ENCODE results near the gene DALRD3.

DALRD3 gene

GRCh38 chr3:49004352-49005302, 13.8 kb downstream of the DALRD3 start:
- DNase-seq: no peak

- no peak for DNase-seq
Observed at GRCh38 chr3:49001155-49001554, 17.2 kb downstream of the DALRD3 start.

- DNase-seq: no peak
Observed at GRCh38 chr3:48999085-48999858, 19.1 kb downstream of the DALRD3 start.

GRCh38 chr3:48997714-48998637, 20.4 kb downstream of the DALRD3 start:
- no peak for DNase-seq

- no peak for DNase-seq
Observed at GRCh38 chr3:48997102-48997635, 21.2 kb downstream of the DALRD3 start.

DNA sequence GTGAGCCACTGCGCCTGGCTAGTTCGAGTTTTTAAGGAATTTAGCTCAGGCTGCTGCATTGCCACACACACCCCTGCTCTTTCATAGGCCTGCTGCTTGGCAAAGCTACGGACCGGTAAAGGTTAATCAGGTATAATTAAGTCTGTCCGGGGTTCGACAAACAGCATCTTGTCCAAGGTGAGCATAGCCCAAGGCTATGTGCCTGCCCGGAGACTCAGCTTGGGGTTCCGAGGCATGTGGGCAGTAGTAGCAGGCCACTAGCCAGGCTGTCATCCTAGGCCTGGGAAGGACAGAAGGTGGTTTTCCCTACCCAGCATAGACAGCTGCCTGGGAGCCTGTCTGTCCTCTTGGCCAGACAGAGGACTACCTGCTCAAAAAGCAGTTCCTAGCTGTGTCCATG, 21.7 kb downstream of the DALRD3 start:
- DNase-seq: no peak

- DNase-seq: no peak
Observed at GRCh38 chr3:48993834-48994233, 24.5 kb downstream of the DALRD3 start.

DNA sequence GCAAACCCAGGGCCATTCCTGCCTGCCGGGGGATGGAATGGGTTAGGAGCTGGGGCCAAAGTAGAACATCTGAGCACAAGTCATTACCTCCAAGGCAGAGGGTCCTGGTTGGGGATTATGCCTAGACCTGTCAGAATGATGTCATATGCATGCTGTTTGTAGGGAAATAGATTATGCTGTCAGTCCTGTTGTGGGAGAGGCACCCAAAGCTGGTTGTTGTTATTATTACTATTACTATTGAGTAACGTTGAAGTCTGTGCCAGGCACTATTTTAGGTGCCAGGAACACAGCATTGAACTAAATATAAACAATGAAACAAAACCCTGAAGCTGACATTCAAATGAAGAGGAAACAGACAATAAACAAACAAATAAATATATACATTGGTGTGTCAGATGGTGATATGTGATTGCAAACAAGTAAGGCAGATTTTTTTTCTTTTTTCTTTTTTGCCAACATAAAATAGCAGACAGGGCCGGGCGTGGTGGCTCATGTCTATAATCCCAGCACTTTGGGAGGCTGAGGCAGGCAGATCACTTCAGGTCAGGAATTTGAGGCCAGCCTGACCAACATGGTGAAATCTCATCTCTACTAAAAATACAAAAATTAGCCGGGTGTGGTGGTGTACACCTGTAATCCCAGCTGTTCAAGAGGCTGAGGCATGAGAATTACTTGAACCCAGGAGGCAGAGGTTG, 26.4 kb downstream of the DALRD3 start:
- DNase-seq: no peak

DNA sequence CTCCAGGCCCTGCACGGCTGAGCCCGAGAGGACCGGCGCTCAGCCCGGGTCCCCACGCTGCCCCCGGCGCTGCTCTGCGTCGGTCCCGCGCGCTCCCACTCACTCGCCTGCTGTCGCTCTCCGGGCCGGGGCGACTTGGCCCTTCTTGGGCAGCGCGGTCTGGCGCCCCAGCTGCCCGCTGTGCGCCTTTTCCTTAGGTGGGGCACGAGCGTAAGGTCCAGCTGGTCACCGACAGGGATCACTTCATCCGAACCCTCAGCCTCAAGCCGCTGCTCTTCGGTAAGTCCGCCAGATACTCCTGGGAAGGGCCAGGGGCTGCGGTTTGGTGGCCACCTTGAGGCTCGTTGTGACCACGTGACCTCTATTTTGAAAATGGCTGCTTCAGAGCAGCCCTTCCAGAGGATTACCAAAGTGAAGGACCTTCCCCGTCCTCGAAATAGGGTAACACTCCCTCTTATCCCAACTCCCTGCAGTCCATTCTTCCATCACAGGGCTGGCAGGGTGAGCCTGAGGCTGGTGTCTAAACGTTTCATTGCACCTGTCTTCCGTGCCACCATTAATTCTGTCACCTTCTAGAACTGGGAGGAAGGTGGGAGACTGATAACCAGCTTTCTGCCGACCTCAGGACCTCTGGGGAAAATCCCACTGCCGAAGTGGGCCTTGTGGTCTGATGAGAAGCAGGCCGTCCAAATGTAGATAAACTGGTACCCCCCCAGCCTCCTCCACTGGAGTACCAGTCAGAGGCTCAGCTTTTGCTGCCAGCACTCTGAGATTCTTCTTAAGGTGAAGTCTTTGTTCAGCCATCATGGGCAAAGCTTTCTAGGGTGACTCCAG, 27.5 kb downstream of the DALRD3 start:
- DNase-seq: no peak

DNA sequence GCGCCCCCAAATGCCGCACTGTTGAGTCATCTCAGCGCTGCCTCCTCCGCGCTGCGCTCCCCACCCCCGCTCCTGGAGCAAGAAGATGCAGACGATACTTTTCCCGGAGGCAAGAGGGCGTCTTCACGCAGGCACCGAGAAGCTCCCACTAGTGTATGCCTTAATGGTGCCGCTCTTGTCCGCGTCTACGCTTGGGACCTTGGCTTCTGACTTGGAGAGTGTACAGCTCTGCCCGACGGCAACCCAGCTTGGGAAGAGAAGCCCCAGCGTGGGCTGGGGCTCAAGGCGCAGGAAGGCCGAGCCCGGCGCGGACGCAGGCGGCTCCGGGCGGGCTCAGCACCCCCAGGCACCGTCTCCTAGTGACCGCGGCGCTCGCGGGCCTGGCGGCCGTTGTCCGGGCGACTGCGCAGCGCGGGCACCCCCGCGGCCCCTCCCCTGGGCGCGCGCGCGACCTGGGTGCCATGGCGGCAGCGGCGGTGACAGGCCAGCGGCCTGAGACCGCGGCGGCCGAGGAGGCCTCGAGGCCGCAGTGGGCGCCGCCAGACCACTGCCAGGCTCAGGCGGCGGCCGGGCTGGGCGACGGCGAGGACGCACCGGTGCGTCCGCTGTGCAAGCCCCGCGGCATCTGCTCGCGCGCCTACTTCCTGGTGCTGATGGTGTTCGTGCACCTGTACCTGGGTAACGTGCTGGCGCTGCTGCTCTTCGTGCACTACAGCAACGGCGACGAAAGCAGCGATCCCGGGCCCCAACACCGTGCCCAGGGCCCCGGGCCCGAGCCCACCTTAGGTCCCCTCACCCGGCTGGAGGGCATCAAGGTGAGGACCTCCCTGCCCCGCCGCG, 28.4 kb downstream of the DALRD3 start, which contains the start of gene P4HTM:
TSS of gene P4HTM (plus strand) at position 446 of the 840 bp plus-strand sequence. CDS start at position 462, 16 bp downstream.
- DNase-seq: peak; percentile 58

- no peak for DNase-seq
Observed at GRCh38 chr3:48989126-48989795, 29.1 kb downstream of the DALRD3 start.

GRCh38 chr3:48985831-48986376, 32.5 kb downstream of the DALRD3 start:
- no peak for DNase-seq

DNA sequence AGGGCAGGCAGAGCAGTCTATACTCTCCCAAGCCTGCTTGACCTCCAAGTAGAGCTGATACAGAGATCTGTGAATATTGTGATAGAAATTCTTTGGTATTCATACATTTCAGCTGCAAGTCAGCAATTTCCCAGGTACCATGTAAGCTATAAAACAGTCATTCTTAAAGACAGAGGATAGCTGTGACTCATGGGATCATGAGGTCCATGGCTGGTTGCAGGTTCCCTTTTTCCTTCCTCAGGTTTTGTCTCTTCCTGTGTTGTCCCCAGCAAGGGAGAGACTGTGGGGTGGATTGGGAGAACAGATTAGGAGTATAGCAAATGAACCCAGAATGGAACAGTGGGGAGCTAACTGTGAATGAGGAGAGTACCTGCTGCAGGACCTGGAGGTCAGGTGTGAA, 33.7 kb downstream of the DALRD3 start:
- DNase-seq: no peak

DNA sequence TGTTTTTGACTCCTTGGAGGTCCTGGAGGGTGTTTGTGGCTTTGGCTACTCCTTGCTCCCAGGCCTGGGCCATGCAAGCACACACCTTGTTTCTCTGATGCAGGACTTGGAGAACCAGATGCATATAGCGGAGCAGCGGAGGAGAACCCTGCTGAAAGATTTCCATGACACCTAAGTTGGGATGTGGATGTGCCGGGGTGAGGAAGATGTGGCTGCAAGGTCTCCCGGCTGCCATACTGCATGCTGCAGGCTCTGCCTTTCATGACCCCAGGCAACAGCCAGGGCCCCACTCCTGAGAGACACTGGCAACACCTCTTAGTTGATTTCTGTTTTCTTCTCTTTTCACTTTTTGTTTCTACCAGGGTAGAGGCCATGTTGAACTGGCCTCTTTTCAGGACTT, 35.3 kb downstream of the DALRD3 start:
- DNase-seq: no peak

DNA sequence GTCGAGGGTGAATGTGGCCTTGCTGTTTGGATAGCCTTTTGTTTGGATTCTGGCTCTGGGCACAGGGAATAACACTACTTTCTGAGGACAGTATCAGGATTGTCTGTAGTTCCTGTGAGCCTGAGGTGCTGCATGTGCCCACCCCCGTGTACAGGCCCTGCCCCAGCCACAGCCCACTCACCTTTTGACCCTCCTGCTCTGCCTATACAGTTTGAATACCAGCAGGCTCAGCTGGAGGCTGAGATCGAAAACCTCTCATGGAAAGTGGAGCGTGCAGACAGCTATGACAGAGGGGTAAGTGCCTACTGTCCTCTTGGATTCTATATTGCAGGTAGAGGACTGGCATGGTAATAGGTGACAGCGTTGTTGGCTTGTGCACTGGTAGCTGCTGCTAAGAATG, 35.7 kb downstream of the DALRD3 start:
- DNase-seq: no peak

- DNase-seq: no peak
Observed at GRCh38 chr3:48982016-48982415, 36.4 kb downstream of the DALRD3 start.

- DNase-seq: no peak
Observed at GRCh38 chr3:48980295-48980694, 38.1 kb downstream of the DALRD3 start.

GRCh38 chr3:48979451-48979850, 38.9 kb downstream of the DALRD3 start:
- DNase-seq: no peak

Measured in CD4-positive, alpha-beta T cell treated with Interferon gamma for 1 hour (primary cell).